NCI-H345 treated with DMSO at 0.1 percent for 48 hours (cell line): ENCODE measurements around the gene GRXCR2.
"Not testable (repeated sequence)": the region's sequence is repeated elsewhere in the genome, so short reads cannot be mapped to it uniquely, and the experiment has no call there.

Experiments
- DNase-seq: peaks from one replicate; lab custom pipeline; 2025; ENCODE audit not compliant: unreplicated experiment; lab: John Stamatoyannopoulos, UW

Gene GRXCR2

DNA sequence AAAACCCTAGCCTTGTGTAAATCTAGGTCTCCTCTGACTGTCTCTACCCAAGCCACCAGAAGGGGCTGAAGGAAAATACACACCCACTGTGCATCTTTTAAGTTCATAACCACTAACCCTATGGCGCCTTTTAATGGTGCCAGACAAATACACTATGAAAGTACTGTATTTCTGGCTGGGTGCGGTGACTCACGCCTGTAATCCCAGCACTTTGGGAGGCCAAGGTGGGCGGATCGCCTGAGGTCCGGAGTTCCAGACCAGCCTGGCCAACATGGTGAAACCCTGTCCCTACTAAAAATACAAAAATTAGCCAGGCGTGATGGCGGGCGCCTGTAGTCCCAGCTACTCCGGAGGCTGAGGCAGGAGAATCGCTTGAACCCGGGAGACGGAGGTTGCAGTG lies 36.6 kb downstream of the GRXCR2 start:
- DNase-seq, result not testable (repeated sequence)

- no peak for DNase-seq
Measured at GRCh38 chr5:145835848-145836239, 37.0 kb downstream of the GRXCR2 start.

DNA sequence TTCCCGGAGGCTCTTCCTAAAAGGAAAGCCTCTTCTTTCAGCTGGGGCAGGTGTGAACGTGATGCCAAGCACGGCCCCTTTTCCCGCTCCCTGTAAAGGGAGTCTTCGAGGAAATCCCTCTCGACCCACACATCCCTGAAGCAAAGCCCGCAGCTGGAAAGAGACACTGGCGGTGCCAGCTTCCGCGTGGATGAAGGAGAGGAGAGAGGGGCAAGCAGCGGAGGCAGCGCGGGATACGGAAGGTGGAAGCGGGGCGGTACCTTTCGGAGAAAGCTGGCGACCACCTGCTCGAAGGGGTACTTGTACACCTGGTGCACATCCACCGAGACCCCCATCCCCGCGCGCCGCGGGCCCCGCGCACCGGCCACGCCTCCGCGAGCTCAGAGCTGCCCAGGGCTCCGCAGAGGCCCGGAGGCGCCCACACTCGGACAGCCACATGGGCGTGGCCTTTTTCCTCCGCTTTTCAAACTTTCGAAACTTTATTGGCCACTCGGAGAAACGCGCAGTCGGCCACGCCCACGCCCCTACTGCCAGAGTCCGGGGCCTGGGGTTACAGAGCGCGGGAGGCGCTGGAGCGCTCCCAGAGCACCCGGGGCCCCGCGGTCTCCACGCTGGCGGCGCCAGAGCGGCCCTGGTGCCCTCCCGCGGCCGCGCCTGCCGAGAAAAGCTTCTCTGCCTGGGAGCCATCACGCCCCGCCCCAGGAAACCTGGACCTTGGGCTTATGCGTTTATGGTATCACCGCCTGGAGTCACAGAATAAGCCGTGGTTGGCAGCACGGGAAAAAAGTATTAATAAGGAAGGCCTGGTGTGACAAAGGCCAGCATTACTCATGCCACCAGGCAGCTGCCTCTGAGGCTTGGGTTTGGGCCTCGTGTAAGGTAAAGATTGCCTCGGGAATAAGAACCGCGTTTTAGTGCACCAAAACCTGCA lies 37.6 kb downstream of the GRXCR2 start, which contains the start of gene PRELID2:
PRELID2 (minus strand) TSS at position 426 of the 931 bp plus-strand sequence; CDS start at position 335, 91 bp downstream.
- peak; percentile 48 for DNase-seq

- DNase-seq, result no peak
Measured at GRCh38 chr5:145834554-145834916, 38.3 kb downstream of the GRXCR2 start.

GRCh38 chr5:145833631-145834200 lies 39.1 kb downstream of the GRXCR2 start:
- DNase-seq, result no peak

DNA sequence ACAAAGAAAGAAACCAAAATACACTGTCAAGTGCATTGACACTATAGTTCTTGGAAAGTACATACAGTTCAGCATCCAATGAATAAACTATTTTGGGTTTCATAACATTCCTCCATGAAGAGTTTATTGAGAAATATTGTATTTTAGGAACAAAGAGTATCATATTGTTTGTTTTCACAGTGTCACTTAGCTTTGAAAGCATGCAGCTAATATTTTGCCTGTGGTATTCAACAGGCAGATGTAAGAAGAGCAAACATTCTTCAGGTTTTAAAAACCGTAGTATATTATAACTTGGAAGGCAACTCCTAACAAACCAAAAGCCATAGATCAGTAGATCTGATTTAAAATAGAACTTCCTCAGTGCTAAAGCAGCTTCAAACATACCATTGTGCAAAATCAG lies 42.2 kb downstream of the GRXCR2 start:
- no peak for DNase-seq

- no peak for DNase-seq
Measured at GRCh38 chr5:145829708-145830361, 43.0 kb downstream of the GRXCR2 start.

DNA sequence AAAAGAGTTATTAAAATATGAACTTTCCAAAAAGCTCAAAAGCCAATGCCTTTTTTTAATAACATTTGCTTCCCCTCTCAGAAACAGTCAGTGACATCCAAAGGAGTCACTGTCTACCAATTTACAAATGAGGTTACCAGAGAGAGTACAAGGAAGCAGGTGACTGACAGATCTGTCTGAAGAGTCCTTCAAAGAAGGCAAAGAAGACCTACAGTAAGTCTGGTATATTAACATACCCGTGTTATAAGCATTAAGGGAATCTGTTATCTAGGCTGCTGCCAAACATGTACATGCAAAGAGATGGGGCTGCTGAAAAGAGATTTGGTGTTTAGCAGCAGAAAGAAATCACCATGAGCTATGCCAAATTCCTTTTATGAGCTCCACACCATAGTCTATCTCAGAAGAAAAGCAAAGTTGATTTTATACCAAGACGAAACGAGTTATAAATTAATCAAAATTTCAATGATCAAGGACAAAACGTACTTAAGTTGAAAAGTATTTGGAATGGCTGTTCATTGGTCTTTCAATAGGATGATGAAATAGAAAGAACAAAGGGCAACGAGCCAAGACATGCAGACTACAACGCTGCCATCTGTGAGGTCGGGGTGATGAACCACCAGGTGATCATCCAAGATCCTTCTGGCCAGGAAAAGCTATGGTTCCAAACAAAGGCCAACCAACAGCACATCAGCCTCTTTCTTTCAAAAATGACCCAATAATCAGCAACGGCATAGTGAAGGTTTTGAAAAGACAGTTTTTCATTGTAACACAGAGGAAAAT lies 45.7 kb downstream of the GRXCR2 start:
- no peak for DNase-seq

DNA sequence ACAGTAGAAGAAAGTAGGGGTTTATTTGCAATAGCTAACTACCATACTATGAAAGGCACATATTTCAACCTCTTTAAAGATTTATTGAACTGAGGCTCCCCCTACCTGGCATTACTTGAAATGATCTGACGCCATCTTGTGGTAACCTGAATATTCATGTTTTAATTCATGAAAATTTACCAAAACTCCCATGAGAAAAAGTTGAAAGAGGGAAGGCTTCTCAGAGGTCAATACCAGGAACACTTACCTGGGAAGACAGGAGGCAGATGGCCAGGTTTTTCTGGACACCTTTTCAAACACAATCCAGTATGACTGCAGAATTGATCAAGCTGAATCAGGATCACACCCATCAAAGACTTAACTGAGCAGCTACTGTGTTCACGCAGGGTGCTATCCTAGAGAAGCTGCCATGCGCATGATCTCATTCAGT lies 47.0 kb downstream of the GRXCR2 start:
- DNase-seq, result peak; percentile 62

DNA sequence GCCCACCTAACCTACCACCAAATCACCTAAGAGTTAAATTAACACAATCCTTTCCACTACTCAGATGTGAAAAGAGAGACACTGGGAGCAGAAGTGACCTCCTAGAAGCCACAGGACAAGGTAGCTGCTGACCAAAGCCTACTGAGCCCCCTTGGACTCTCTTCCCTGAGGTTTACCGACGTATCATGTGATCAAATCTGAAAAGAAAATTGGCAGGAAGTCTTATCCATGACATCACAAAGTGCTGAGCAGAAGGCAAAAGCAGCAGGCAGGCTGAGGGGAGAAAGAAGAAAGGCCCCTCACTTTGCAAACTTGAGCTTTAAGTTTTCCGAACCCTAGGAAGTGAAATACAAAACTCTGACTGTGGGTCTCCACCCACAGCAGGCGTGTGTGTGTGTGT lies 48.8 kb downstream of the GRXCR2 start:
- no peak for DNase-seq

DNA sequence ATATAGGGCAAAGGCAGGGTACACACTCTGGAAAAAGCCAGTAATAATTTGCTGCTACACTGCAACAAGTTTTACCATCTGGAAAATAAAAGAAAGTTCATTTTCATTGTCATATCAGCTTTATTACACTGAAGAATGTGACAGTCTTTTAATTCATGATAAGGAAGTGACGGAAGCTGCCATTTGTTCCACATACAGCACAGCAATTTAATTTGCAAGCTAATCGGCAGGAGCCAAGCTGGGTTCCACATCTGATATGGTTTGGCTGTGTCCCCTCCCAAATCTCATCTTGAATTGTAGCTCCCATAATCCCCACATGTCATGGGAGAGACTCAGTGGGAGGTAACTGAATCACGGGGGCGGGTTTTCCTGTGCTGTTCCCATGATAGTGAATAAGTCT lies 54.2 kb downstream of the GRXCR2 start:
- no peak for DNase-seq

DNA sequence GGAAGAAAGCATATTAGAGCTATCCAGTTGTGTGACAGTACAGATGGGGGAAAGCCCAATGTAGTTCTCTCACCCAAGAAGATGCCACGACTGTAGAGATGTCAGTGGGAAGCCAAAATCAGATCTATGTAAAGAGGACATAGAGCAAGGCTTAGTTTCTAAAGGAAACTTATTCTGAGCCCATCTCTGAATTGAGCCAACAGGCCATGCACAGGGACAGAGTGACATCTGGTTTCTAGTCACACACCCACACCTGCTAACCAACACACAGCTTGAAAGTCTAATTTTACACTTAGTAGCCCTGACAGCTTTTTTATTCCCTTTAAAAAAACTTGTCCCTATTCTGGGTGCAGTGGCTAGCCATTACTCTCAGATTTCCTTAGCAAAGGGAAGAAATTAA lies 59.9 kb downstream of the GRXCR2 start:
- DNase-seq, result no peak

DNA sequence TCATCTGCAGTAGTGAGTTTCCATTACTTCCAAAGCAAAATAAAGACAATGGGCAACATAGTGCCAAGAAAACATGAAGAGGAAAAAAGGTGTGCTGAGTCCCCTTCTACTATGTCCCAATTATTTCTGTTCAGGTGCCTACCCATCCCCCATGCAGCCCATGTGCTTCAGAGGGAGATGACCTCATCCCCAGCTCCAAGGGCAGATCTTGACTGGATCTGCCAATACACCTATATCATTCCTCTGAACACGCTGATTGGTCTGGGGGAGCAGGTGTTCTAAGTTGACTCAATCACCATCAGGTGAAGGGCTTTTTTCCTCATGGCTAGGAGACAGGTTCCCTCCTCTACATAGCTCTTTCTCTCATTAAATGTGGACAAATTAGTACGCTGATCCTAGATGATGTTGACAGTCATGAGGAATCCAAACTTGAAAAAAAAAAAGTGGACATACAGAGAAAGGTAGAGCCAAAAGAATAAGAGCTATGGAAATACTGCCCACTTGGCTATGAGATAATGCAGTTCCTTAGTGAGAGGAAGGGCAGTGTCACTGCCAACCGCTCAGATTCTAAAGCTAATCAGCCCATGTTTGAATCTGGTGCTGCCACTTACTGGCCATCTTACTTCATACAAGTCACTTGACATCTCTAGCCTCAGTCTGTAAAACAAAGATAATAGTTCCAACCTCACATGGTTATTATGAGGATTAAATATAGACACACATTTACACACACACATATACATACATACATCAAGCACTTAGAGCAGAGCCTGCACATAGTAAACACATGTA lies 60.8 kb downstream of the GRXCR2 start:
- no peak for DNase-seq
